GM12878 (cell line): ENCODE data around the gene KDM4F. TPM values are rescaled to one million over a fixed set of nuclear protein-coding genes. Genes with fewer than 3 reads are reported as not detected.

ENCODE experiments used
- ATAC-seq: fragments of 200-7000 bp; cut with Tn5 transposase; 3 replicates; pipeline ENCODE4 v1.9.1; 2020; ENCODE audit warnings: mild to moderate bottlenecking, moderate library complexity
- BruUV-seq: library from RNA; stranded (reverse); fragments of 400-500 nt; replicated peaks from 2 replicates; lab custom pipeline; 2021; lab: Mats Ljungman, UMichigan
- CTCF ChIA-PET: fragments of 300-600 bp; sonication (Branson Sonifier 250); formaldehyde crosslinking; extraction: SDS; loops from one replicate; lab custom pipeline; 2021; ENCODE audit warnings: inconsistent platforms; lab: Yijun Ruan, JAX
- POLR2A ChIA-PET: fragments of 350-600 bp; formaldehyde crosslinking; extraction: SDS; loops from one replicate; lab custom pipeline; 2021; ENCODE audit warnings: inconsistent platforms; lab: Charles Lee
- RAD21 ChIA-PET: fragments of 300-600 bp; sonication (Branson Sonifier 250); formaldehyde crosslinking; loops from one replicate; lab custom pipeline; 2023; ENCODE audit warnings: antibody characterized with exemption; ENCODE audit not compliant: unreplicated experiment; lab: Charles Lee
- SMC1A ChIA-PET: fragments of 300-600 bp; sonication (Branson Sonifier 250); formaldehyde crosslinking; loops from one replicate; lab custom pipeline; 2023; ENCODE audit not compliant: unreplicated experiment, uncharacterized antibody; lab: Charles Lee
- DNase-seq: peaks from one replicate; pipeline ENCODE4 v3.0.0-alpha.2; 2011; ENCODE audit warnings: low read depth, low spot score
- FAIRE-seq: peaks from 3 replicates; lab custom pipeline; 2011; peaks lifted over from hg19 to GRCh38; lab: Jason Lieb, UNC
- H2AFZ ChIP-seq: 2 replicates; pipeline ENCODE4 v1.6.0; 2011; ENCODE audit warnings: low read depth, low read length, control low read depth; ENCODE audit not compliant: control insufficient read depth
- H3K27ac ChIP-seq: 2 replicates; pipeline ENCODE4 v1.5.1; 2011; ENCODE audit warnings: control low read depth; ENCODE audit not compliant: control insufficient read depth, insufficient read depth
- H3K27me3 ChIP-seq, 2 experiments: replicated peaks in 1 of 2; 2 replicates each; pipeline versions ENCODE4 v1.6.0 to v1.6.1; 2011; ENCODE audit warnings: low read length in 1 of 2; ENCODE audit not compliant: control insufficient read depth in 2 of 2, insufficient read depth in 2 of 2
- H3K36me3 ChIP-seq, 2 experiments: 2 replicates each; pipeline ENCODE4 v1.5.1; 2011; ENCODE audit warnings: low read length in 1 of 2; ENCODE audit not compliant: control insufficient read depth in 2 of 2, insufficient read depth in 2 of 2
- H3K4me1 ChIP-seq: 2 replicates; pipeline ENCODE4 v1.6.1; 2011; ENCODE audit warnings: mild to moderate bottlenecking, low read length, moderate library complexity, mixed read lengths; ENCODE audit not compliant: control insufficient read depth, insufficient read depth
- H3K4me2 ChIP-seq: 2 replicates; pipeline ENCODE4 v1.6.0; 2011; ENCODE audit warnings: control low read depth; ENCODE audit not compliant: control insufficient read depth, insufficient read depth
- H3K4me3 ChIP-seq: fragments of 200-600 bp; sonication (generic); 2 replicates; pipeline ENCODE4 v1.5.1; 2016
- H3K79me2 ChIP-seq: 2 replicates; pipeline ENCODE4 v1.6.0; 2011; ENCODE audit warnings: low read length; ENCODE audit not compliant: control insufficient read depth, insufficient read depth
- H3K9ac ChIP-seq: 2 replicates; pipeline ENCODE4 v1.8.0; 2011; ENCODE audit warnings: low read length, control low read depth, mixed read lengths; ENCODE audit not compliant: control insufficient read depth, insufficient read depth
- H3K9me3 ChIP-seq: replicated peaks from 3 replicates; pipeline ENCODE4 v1.5.1; 2011; ENCODE audit warnings: mild to moderate bottlenecking, low read length; ENCODE audit not compliant: control insufficient read depth, insufficient read depth
- H4K20me1 ChIP-seq: 2 replicates; pipeline ENCODE4 v1.6.0; 2011; ENCODE audit not compliant: control insufficient read depth, insufficient read depth
- EP300 ChIP-seq, 2 experiments: fragments of 150-350 bp in 1 of 2; IDR thresholded peaks; 2 replicates each; pipeline ENCODE4 v1.6.1; 2011 to 2012; ENCODE audit warnings: low read depth in 2 of 2, low read length in 2 of 2, borderline replicate concordance in 1 of 2, improper control_type of control experiment in 1 of 2, inconsistent platforms in 1 of 2; ENCODE audit not compliant: control insufficient read depth in 1 of 2
- FOS ChIP-seq: IDR thresholded peaks from 3 replicates; pipeline ENCODE4 v1.6.1; 2011; ENCODE audit warnings: borderline replicate concordance; ENCODE audit not compliant: insufficient read length; ENCODE audit errors: extremely low read depth
- IRF4 ChIP-seq: IDR thresholded peaks from 2 replicates; pipeline ENCODE4 v1.6.1; 2011; ENCODE audit warnings: low read depth, low read length
- JUNB ChIP-seq: IDR thresholded peaks from 2 replicates; pipeline ENCODE4 v1.6.1; 2016; ENCODE audit warnings: antibody characterized with exemption, mild to moderate bottlenecking
- LARP7 ChIP-seq: fragments of 450-650 bp; IDR thresholded peaks from 2 replicates; pipeline ENCODE4 v1.6.1; 2017; ENCODE audit warnings: mild to moderate bottlenecking
- NFIC ChIP-seq: IDR thresholded peaks from 2 replicates; pipeline ENCODE4 v1.6.1; 2012; ENCODE audit warnings: low read depth, mild to moderate bottlenecking, inconsistent platforms, low read length, moderate library complexity
- PAX5 ChIP-seq: IDR thresholded peaks from 2 replicates; pipeline ENCODE4 v1.6.1; 2011; ENCODE audit warnings: low read depth, low read length, borderline replicate concordance
- RUNX3 ChIP-seq: IDR thresholded peaks from 2 replicates; pipeline ENCODE4 v1.6.1; 2012; ENCODE audit warnings: low read length, inconsistent platforms
- WGBS: methylation state at CpG from one replicate; pipeline ENCODE4 v1.1.6; 2016; ENCODE audit warnings: low lambda C conversion rate; ENCODE audit not compliant: insufficient replicate concordance, insufficient coverage; ENCODE audit errors: missing lambda C conversion rate; 5-methylcytosine and 5-hydroxymethylcytosine counted together
- in situ Hi-C: fragments of 300-500 bp; cut with MboI; formaldehyde crosslinking; loops from 9 replicates; pipeline ENCODE4 v1.14.3; 2018; ENCODE audit warnings: mixed read lengths
- intact Hi-C: fragments of 100-400 bp; cut with micrococcal nuclease; formaldehyde crosslinking; loops from one replicate; pipeline ENCODE4 v1.14.2; 2022; ENCODE audit not compliant: unreplicated experiment
- polyA plus RNA-seq, 11 experiments: library from polyadenylated mRNA; depleted of rRNA in 4 of 11; unstranded in 6 of 11; stranded (reverse) in 5 of 11; fragments of >200 nt; fragmentation: Nextera tagmentation in 4 of 11; fragmentation: Illumina TruSeq in 1 of 11; extraction: Ambion mirVana in 4 of 11; extraction: Trizol in 1 of 11; gene quantifications; 1 replicate in 1 of 11; 2 replicates in 10 of 11; pipeline versions ENCODE4 v1.2.1 to v1.2.3, GENCODE V29; 2011 to 2016; ENCODE audit warnings: inconsistent platforms in 2 of 11, missing spikeins in 2 of 11, low read depth in 1 of 11
- total RNA-seq, 4 experiments: library from RNA; depleted of rRNA in 3 of 4; stranded (reverse); fragments of >200 nt in 3 of 4; fragmentation: Illumina TruSeq in 1 of 4; extraction: Trizol in 1 of 4; gene quantifications; 2 replicates each; pipeline versions ENCODE4 v1.2.1 to v1.2.3, GENCODE V29; 2013 to 2021

KDM4F gene
- total and polyA plus RNA-seq, 10 of the 15 experiments (the other 5 are each of a cell fraction or from before 2014, with no cell fraction given), result not detected

- Histone ChIP-seq H3K27ac (no peak overlapping the region), H3K4me1 (peaks cover 5% of the 10 kb centered on the region; the same call in 1 of the 2 replicates), H4K20me1 (no peaks in the 10 kb centered on the region), H3K9me3 (no peaks in the 10 kb centered on the region), H3K36me3 (no peaks in the 10 kb centered on the region), H3K9ac (no peak overlapping the region), H3K27me3 (no peaks in the 10 kb centered on the region; a peak in 1 of 4 replicates), H3K79me2 (no peaks in the 10 kb centered on the region), H2AFZ (no peak overlapping the region), H3K4me2 (no peak overlapping the region), H3K4me3 (no peak overlapping the region)
- peak; percentile 97 for FAIRE-seq
- WGBS, result 0% methylated on average over 2 of the region's 2 CpGs
- DNase-seq, result no peak
- SMC1A ChIA-PET, result interaction anchor here (0.6 to 3.6 kb wide), 5 partner anchors 9 to 122 kb away, joined by 3 to 32 read pairs (median 3); partner anchors contain the start of gene SRSF8
- in situ Hi-C loops (no loop called here), intact Hi-C loops (no loop called here)
- TF ChIP-seq FOS (no peak), IRF4 (peak; percentile 67; the same call in 1 of the 2 replicates), JUNB (peak; percentile 72), EP300 (IDR thresholded peaks at IDR 0.05; ENCODE audit: borderline replicate concordance in 1 of 2, control insufficient read depth in 1 of 2, low read depth in 2 of 2, low read length in 2 of 2) (peak in 1 of 2 experiments; percentile 8; a peak in 1 of 4 replicates), NFIC (0 out of 2 replicates have a peak, but pooled peaks have one; percentile 24), LARP7 (no peak), RUNX3 (no peak; the same call in 1 of the 2 replicates), PAX5 (peak; percentile 52; the same call in 1 of the 2 replicates)
- no TSS peak for BruUV-seq
- CTCF ChIA-PET, result interaction anchor here (0.6 to 3.0 kb wide), 7 partner anchors 9 to 82 kb away, joined by 3 to 21 read pairs (median 5); partner anchors contain the start of gene SRSF8
- POLR2A ChIA-PET, result interaction anchor here (1.3 to 4.1 kb wide), 2 partner anchors 12 to 15 kb away, joined by 6 to 14 read pairs; partner anchors contain the start of gene SRSF8
- peak; percentile 100 for ATAC-seq
- RAD21 ChIA-PET, result interaction anchor here (0.6 to 2.2 kb wide), 10 partner anchors 9 to 97 kb away, joined by 3 to 19 read pairs (median 4); partner anchors contain the start of genes ENDOD1 and SRSF8
These were observed 6.2 kb downstream of the KDM4F start for GRCh38 chr11:95055283-95055897.
